ENCODE data around the gene TRMT44.

Gene TRMT44

DNA sequence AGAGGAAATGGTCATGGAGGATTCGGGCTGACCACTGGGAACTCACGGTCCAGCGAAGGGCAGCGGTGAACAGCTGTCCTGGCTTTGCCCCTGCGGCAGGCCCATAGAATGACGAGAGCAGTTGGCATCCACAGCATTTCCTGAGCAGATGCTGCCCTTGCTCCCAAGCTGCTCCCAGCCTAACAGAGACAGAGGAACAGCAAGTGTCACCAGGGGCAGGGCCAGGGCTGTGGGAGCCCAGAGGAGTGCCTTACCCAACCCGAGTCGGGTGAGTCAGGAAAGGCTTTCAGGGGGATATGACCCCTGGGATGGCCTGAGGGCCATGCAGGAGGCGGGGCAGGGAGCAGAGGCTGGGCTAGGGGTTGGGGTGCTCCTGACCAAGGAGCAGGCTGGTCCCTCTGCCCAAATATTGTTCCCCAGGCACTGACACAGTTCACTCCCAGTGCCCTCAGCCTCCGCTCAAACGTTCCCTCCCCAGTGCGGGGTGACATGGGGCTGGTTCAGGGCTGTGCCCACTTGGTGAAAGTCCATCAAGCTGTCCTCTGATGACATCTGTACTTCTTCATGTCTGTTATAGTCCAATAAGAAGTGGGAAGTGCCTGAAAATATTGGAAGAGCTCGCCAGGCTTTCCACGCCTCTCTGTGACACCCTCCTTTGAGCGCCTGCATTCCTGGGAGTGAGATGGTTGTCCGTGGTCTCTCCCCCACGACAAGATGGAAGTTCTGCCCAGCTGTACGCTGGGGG lies 74.9 kb downstream of the TRMT44 start:
- no peak for DNase-seq

DNA sequence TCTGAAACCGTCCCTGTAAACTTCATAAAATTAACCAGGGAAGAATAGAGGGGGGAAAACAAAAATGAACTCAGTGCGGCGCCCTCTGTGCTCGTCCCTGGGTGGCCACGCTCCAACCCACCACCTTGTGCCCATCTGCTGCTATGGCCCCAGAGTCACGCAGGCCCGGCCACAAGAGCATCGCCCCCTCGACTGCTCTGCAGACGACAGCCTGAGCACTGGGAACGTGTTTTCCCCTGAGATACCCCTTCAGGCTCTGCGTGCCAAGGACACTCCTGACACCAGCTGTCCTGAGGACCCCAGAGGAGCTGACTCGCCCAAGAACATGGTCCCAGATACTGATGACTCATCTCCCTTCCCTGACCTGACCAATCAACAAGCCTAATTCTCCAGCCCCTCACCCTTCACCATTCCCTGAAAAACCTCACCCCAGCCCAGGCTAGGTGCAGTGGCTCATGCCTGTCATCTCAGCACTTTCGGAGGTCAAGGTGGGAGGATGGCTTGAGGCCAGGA lies 75.5 kb downstream of the TRMT44 start:
- no peak for DNase-seq

DNA sequence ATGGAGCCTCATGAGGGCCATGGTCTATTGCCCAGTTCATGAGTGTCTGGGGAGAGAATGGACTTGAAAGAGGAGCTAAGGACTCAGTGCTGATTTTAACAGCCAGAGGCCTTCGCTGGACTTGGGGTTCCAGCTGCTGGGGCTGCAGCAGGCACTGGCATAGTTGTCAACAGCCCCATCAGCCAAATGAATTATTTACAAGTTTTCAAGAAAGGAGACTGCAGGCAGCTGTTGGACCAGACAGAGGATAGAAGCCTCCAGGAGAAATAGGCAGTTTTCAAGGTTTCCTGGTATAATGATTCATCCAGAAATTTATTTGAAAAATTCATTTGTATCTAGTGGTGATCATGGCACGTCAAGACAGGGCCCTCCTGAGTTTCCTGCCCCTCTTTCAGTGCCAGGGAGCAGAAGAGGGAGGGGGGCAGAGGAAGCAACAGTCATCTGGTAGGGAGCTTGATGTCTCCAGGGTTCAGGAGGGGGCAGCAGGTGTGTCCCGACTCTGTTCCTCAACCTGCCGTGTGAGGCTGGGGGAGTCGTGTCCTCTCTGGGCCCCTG lies 76.5 kb downstream of the TRMT44 start:
- DNase-seq = no peak

DNA sequence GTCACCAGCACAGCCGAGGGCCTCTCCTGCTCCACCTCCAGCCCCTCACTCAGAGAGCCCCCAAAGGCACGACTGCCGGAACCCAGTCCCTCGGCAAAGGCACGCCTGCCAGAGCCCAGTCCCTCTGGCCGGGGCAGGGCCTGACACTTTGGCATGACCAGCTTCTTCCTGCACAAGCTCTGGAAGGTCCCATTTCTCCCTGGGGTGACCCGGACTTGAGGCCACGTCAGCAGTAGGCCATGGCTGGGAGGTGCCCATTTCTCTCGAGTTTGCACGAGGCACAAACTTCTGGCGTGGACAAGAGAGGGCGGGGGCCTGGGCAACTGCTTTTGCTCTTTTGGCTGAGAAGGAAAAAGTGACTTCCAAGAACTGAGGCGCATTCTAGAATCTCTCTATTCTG lies 77.4 kb downstream of the TRMT44 start:
- DNase-seq = no peak

DNA sequence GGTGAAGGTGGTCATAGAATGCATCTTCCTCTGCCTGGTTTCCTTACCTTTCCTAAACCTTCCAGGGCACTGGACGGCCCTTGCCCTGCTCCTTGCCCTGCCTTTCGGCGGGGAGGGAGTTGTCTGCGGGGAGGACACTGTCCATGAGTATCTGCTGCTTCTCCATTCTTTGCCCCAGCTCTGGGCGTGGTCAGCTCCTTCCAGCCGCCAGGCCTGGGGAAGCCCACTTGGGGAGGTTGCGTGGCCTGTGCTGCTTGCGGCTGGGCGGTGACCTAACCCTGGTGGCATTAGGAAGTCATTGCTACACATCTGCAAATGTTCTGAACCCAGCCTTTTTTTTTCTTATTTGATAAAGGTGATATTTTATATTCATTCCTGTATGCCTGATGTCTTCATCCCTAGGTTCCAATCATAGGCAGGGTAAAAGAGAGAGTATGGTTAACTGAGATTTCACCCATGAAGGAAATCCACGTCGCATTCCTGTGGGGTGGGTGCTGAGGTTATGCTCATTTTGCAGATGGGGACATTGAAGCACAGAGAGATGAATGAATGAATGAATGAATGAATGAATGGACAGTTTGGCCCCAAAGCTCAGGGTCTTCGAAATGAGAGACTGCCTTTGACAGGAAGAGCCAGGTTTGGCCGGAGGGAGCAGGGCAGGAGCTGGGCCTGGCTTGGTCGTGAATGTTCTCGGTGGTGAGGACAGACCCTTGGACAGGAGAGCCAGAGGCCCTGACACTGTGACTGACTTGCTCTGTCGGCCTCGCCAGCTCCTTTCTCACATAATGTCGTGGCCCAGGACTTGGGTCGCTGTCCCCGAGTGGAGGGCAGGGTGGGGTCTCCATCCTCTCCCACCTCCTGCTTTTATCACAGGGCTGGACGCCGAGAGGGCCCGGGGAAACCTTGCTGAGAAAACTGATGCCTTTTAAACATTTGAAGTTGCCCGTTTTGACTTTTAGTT lies 81.9 kb downstream of the TRMT44 start:
- no peak for DNase-seq

DNA sequence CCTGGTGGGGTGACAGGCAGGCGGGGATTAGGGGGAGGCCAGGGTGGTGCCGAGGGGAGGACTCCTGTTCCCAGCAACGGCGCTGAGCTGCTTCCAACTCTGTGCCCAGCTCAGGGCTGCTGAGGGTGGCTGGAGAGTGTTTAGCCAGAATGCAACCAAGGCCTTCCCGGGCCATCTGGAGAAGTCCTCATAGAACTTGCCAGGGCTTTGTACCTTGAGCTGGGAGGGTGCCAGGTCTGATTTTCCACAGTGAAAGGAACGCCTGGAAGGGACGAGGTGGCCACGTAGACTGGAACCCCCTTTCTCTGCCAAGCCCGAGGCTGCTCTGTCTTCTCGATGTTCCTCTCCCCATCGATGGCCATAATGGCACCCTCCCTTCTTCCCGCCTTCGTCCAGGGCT lies 82.6 kb downstream of the TRMT44 start:
- no peak for DNase-seq

DNA sequence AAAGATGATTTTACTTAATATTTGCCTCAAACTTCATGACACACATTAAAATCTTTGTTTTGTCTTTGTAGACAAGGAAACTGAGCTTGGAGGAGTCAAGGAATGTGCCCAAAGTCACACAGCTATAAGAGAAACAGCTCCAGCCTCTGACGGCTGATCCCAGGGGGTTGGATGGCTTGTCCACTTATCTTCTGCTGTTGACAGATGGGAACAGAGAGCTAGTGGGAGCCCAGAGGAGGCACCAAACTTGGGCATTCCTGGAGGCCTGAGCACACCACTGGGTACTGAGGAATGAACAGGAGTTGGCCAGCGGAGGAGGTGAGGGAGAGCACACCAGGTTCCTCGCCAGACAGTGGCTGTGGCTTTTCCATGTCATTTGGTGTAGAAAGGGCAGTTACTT lies 83.2 kb downstream of the TRMT44 start:
- DNase-seq = no peak

DNA sequence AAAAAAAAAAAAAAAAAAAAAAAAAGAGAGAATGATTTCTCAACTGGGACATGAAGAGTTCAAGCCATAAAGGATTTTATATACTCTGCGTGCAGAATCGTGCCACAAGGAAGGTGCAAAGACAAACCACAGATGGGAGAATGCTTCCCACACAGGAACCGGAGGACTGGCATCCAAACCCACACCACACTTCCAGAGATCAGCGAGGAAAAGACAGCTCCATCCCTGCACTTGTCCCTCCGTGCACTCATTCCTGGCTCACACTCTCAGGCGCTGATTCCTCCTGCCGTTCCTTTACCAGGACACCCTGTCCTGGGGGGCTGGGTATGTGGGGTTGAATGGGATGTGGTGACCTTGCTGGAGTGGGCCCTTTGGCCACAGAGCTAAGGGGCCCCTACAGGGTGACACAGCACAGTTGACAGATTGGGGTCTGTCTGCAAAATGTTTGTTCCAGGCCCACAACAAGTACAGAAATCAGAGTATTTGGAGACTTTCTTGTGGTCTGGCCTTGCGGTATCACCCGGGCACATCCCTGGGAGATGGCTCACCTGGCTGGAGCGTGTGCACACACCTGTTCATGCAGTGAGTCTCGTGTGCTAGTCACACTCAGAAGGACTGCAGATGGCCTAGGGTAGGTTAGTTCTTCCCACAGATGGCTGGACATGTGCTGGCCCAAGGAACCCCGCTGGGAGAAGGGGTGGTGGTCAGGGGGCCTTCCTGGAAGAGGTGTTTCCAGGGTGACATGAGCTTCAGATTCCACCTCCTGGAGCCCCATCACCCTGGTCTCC lies 84.2 kb downstream of the TRMT44 start:
- no peak for DNase-seq

DNA sequence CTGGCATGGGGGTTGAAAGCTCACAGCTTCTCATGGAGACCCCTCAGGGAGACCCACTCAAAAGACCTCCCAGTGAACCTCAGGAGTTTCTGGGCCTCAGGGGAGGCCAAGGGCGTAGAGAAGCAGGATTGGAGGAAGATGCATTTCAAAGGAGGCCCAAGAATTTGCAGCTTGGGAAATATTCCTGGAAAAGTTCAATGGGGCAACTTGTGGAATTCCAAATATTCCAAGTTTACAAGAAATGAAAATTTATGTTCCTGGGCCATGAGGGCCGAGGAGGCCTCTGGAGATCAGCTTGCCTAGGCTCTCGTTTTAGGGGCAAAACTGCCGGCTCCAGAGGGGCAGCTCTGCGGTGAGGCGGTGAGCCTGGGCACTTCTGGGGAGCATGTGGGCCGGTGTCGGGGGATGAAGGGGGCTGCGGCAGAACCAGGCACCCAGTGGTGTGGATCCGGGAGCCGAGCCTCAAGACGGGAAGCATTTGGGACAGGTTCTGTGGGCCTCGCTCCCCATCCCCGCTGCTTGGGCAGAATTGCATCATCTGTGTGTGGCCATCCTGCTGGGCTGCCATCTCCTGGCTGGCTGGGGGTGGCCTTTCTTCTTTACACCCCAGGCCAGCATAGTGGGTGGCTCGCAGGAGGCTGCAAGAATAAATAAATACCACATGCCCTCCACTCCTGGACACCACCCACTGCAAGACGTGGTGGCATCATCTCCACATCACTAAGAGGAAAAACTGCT lies 85.0 kb downstream of the TRMT44 start:
- DNase-seq = no peak
